Measurements from ENCODE around the gene FGFBP3.

- no peak for TF ChIP-seq CTCF (IDR thresholded peaks at IDR 0.05)
- TF ChIP-seq POLR2A (IDR thresholded peaks at IDR 0.05): no peak
These were observed 29.6 kb downstream of the FGFBP3 start for GRCh38 chr10:91879515-91880170.

All from thyroid gland (tissue), 4 donors.